Measurements from ENCODE around the gene BTBD17.

The BTBD17 gene

GRCh38 chr17:74334393-74335039 lies 27.2 kb downstream of the BTBD17 start:
- DNase-seq, result no peak

GRCh38 chr17:74332763-74333283 lies 28.8 kb downstream of the BTBD17 start:
- no peak for DNase-seq

- DNase-seq, result no peak
These were observed 29.5 kb downstream of the BTBD17 start for GRCh38 chr17:74332017-74332650.

- DNase-seq, result no peak
These were observed 31.2 kb downstream of the BTBD17 start for GRCh38 chr17:74330446-74330845.

- DNase-seq, result no peak
These were observed 32.3 kb downstream of the BTBD17 start for GRCh38 chr17:74329378-74329777.

GRCh38 chr17:74328487-74328886 lies 33.2 kb downstream of the BTBD17 start:
- no peak for DNase-seq

- DNase-seq, result no peak
These were observed 35.2 kb downstream of the BTBD17 start for GRCh38 chr17:74326506-74326905.

- no peak for DNase-seq
These were observed 35.8 kb downstream of the BTBD17 start, which contains the start of gene KIF19 for GRCh38 chr17:74325743-74326379. TSS of gene KIF19 (plus strand) at chr17:74326226. CDS start at chr17:74326350, 124 bp downstream.

- DNase-seq, result no peak
These were observed 36.3 kb downstream of the BTBD17 start for GRCh38 chr17:74325376-74325742.

GRCh38 chr17:74324521-74324920 lies 37.1 kb downstream of the BTBD17 start:
- DNase-seq, result no peak

- no peak for DNase-seq
These were observed 43.3 kb downstream of the BTBD17 start for GRCh38 chr17:74318391-74318790.

- no peak for DNase-seq
These were observed 44.6 kb downstream of the BTBD17 start for GRCh38 chr17:74317071-74317470.

- DNase-seq, result no peak
These were observed 45.4 kb downstream of the BTBD17 start for GRCh38 chr17:74316220-74316619.

- DNase-seq, result no peak
These were observed 46.8 kb downstream of the BTBD17 start for GRCh38 chr17:74314877-74315276.

- no peak for DNase-seq
These were observed 51.8 kb downstream of the BTBD17 start for GRCh38 chr17:74309902-74310301.

- DNase-seq, result no peak
These were observed 53.5 kb downstream of the BTBD17 start for GRCh38 chr17:74307984-74308773.

Measured in AML-193 (cell line).